Kidney (tissue), 14 donors: ENCODE results near the gene ZNG1A. TPM values are rescaled to one million over a fixed set of nuclear protein-coding genes. Genes with fewer than 3 reads are reported as not detected.
"Not testable (repeated sequence)": the region's sequence is repeated elsewhere in the genome, so short reads cannot be mapped to it uniquely, and the experiment has no call there.

Source experiments
- DNase-seq, 5 donors: peaks; one replicate each; pipeline ENCODE4 v3.0.0-alpha.2; 2013 to 2020
- FAIRE-seq: peaks from 2 replicates; lab custom pipeline; 2012; peaks lifted over from hg19 to GRCh38; lab: Jason Lieb, UNC
- H3K27ac ChIP-seq, 2 donors: one replicate each; pipeline ENCODE4 v1.7.0; 2013; ENCODE audit warnings: low read depth in 2 of 2, low read length in 2 of 2, inconsistent platforms in 1 of 2
- H3K27me3 ChIP-seq: one replicate; pipeline ENCODE4 v1.7.1; 2013; ENCODE audit warnings: low read length, inconsistent platforms; ENCODE audit not compliant: control insufficient read depth, insufficient read depth
- H3K36me3 ChIP-seq, 3 donors: one replicate each; pipeline versions ENCODE4 v1.7.0 to v1.7.1; 2013; ENCODE audit warnings: low read length in 3 of 3, control low read depth in 1 of 3, inconsistent platforms in 1 of 3; ENCODE audit not compliant: insufficient read depth in 3 of 3, control insufficient read depth in 2 of 3
- H3K4me1 ChIP-seq, 3 donors: one replicate each; pipeline versions ENCODE4 v1.7.0 to v1.7.1; 2013; ENCODE audit warnings: low read length in 3 of 3, inconsistent platforms in 1 of 3, low read depth in 1 of 3; ENCODE audit not compliant: control insufficient read depth in 2 of 3, insufficient read depth in 2 of 3
- H3K4me3 ChIP-seq, 3 donors: one replicate each; pipeline versions ENCODE4 v1.7.0 to v1.8.1; 2013; ENCODE audit warnings: low read length in 3 of 3, control low read depth in 1 of 3, inconsistent platforms in 1 of 3
- H3K9ac ChIP-seq, 3 donors: one replicate each; pipeline versions ENCODE4 v1.7.0 to v1.7.1; 2013; ENCODE audit warnings: low read length in 3 of 3, control low read depth in 1 of 3, inconsistent platforms in 1 of 3
- H3K9me3 ChIP-seq, 3 donors: one replicate each; pipeline versions ENCODE4 v1.7.0 to v1.7.1; 2013; ENCODE audit warnings: low read length in 3 of 3, control low read depth in 1 of 3, inconsistent platforms in 1 of 3; ENCODE audit not compliant: control insufficient read depth in 2 of 3, insufficient read depth in 1 of 3
- CTCF ChIP-seq: IDR thresholded peaks from 3 replicates; pipeline ENCODE4 v1.5.1; 2012; ENCODE audit warnings: mild to moderate bottlenecking, moderate library complexity, borderline replicate concordance; ENCODE audit not compliant: insufficient read depth; ENCODE audit errors: extremely low read depth
- intact Hi-C: fragments of 100-400 bp; cut with DNase I; formaldehyde crosslinking; loops from one replicate; pipeline ENCODE4 v1.11.1; 2022
- polyA plus RNA-seq: library from polyadenylated mRNA; stranded (reverse); fragments of 350-450 nt; fragmentation: Illumina TruSeq; extraction: RNeasy Lipid Tissue Mini Kit (QIAGEN cat#74804); gene quantifications from one replicate; pipeline ENCODE4 v1.2.3, GENCODE V29; 2014; ENCODE audit warnings: low read depth, low replicate concordance; ENCODE audit not compliant: insufficient read depth
- total RNA-seq: library from RNA; stranded (reverse); fragmentation: NEBNext Ultra II Directional; extraction: Animal tissue kit (Norgen Biotek cat#: 25700); gene quantifications from one replicate; pipeline ENCODE4 v1.2.1, GENCODE V29; 2021
- donor health status: control.
- donor health status: control.
- donor health status: control.
- donor health status: control.
- donor health status: control.
- donor health status: DM: yes; HTN: yes; CAD: no.
- donor health status: Normal renal cell carcinoma (clear cell type).

The ZNG1A gene
- total and polyA plus RNA-seq, 2 donors from 2014 or later = 32.7 to 58.0 TPM

- peak overlapping the region; percentile 44 to 68 (median 58) for H3K4me3 ChIP-seq
- intact Hi-C loops = no loop called here
- H3K27me3 ChIP-seq = peaks cover 7% of the 10 kb centered on the region
- DNase-seq = peak in 2 of 5 donors; percentile 31 to 39
- H3K27ac ChIP-seq = peak overlapping the region; percentile 90 to 92
- H3K36me3 ChIP-seq = no peaks in the 10 kb centered on the region
- no peak for FAIRE-seq
- TF ChIP-seq CTCF = no peak
- peak overlapping the region in 1 of 3 donors; percentile 75 for H3K9ac ChIP-seq
- peaks cover 0 to 13% (median 0%) of the 10 kb centered on the region in 3 donors for H3K4me1 ChIP-seq
- H3K9me3 ChIP-seq = no peaks in the 10 kb centered on the region
Measured at GRCh38 chr9:215631-216155, 36.8 kb upstream of the ZNG1A start.

GRCh38 chr9:214648-215493 is 36.0 kb upstream of the ZNG1A start, which contains the start of gene DOCK8:
Gene DOCK8 (plus strand): TSS chr9:214865. CDS start chr9:214977, 112 bp downstream.
- peak; percentile 60 to 84 (median 71) for DNase-seq
- no peak for FAIRE-seq
- intact Hi-C loops = no loop called here
- peak; percentile 33 for TF ChIP-seq CTCF
- Histone ChIP-seq H3K36me3 (no peaks in the 10 kb centered on the region), H3K27ac (peak within 1 kb of the TSS; percentile 90 to 92), H3K4me3 (peak within 1 kb of the TSS; percentile 50 to 68 (median 58)), H3K9me3 (no peaks in the 10 kb centered on the region), H3K9ac (peak within 1 kb of the TSS; percentile 18 to 75 (median 65)), H3K4me1 (peaks cover 0 to 13% (median 0%) of the 10 kb centered on the region in 3 donors), H3K27me3 (peaks cover 7% of the 10 kb centered on the region)

GRCh38 chr9:214351-214647 is 35.4 kb upstream of the ZNG1A start:
- TF ChIP-seq CTCF = no peak
- no peaks in the 10 kb centered on the region for H3K9me3 ChIP-seq
- no peak for FAIRE-seq

GRCh38 chr9:213901-214300 is 35.0 kb upstream of the ZNG1A start:
- DNase-seq = peak in 2 of 5 donors; percentile 30 to 55
- intact Hi-C loops, H3K36me3 ChIP-seq, FAIRE-seq, H3K27me3 ChIP-seq, H3K9me3 ChIP-seq: not testable (repeated sequence)
- H3K9ac ChIP-seq = peak overlapping the region in 2 of 3 donors; percentile 18 to 75
- peak overlapping the region in 2 of 3 donors; percentile 49 to 68 for H3K4me3 ChIP-seq
- peaks cover 0 to 13% (median 0%) of the 10 kb centered on the region in 3 donors for H3K4me1 ChIP-seq
- peak overlapping the region; percentile 7 to 90 for H3K27ac ChIP-seq

More at GRCh38 chr9:214351-214647, 35.4 kb upstream of the ZNG1A start:
- Histone ChIP-seq H3K9ac (peak overlapping the region; percentile 18 to 75 (median 37)), H3K4me1 (peaks cover 0 to 13% (median 0%) of the 10 kb centered on the region in 3 donors), H3K4me3 (peak overlapping the region; percentile 49 to 68 (median 50)), H3K27me3 (peaks cover 7% of the 10 kb centered on the region), H3K36me3 (no peaks in the 10 kb centered on the region), H3K27ac (peak overlapping the region; percentile 90 to 92)
- intact Hi-C loops = no loop called here
- DNase-seq = peak in 1 of 5 donors; percentile 4
